UCSD-AML1 (cell line): Measurements from ENCODE around the gene GALNT17.
"Not testable (repeated sequence)": the region's sequence is repeated elsewhere in the genome, so short reads cannot be mapped to it uniquely, and the experiment has no call there.

ENCODE experiments used
- DNase-seq: peaks from one replicate; lab custom pipeline; 2025; ENCODE audit not compliant: unreplicated experiment; lab: John Stamatoyannopoulos, UW

GALNT17 gene

DNA sequence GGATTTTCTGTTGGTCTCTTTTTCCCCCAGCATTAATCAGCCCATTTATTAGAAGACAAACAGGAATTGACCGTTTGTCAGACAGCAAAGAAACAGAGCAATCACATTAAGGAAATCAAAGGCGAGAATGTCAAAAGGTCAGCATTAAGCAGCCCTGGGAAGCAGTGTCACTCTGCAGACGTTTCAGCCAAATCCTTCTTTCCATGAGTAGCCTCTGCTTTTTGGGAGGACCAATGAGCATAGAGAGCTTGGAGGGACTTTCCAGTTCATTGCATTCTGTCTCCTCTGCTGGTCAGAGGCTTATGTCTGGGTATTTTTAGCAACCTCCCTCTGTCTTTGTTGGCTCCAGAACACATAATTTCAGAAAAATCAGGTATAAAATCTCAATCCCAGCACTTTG lies 481.4 kb downstream of the GALNT17 start:
- no peak for DNase-seq

DNA sequence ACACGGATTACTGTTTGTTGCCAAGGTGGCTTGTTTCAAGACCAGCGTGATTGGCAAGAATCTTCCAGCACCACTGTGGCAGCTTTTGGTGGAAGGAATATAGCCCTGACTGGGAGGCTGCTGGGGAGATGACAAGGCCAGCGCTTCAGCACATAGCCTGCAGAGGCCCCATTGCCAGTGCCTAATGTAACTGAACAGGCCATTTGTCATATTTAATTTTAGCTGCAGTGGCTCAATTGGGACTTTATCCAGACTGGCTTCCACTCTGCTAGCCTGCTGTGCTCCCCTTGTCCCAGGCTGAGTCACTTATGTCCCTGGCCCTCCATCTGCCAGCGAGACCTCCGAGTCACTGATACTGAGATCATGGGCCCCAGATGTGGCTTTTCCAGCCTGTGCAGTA lies 483.1 kb downstream of the GALNT17 start:
- DNase-seq, result no peak

DNA sequence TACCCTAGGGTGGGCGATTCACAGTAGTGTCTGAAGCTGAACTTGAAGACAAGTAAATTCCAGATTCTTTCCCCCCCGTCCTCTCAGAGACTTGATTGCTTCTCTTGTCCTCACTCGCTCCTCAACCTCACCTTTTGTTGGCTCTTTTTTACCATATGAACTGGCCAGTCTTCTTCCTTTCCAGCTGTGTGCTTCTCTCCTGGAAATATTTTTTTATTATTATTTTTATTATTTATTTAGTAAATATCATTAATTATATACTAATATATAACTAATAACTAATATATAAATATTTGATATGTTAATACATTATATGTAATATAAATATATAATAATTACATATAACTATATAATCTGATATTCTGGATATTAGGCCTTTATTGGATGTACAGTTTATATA lies 484.3 kb downstream of the GALNT17 start:
- no peak for DNase-seq

DNA sequence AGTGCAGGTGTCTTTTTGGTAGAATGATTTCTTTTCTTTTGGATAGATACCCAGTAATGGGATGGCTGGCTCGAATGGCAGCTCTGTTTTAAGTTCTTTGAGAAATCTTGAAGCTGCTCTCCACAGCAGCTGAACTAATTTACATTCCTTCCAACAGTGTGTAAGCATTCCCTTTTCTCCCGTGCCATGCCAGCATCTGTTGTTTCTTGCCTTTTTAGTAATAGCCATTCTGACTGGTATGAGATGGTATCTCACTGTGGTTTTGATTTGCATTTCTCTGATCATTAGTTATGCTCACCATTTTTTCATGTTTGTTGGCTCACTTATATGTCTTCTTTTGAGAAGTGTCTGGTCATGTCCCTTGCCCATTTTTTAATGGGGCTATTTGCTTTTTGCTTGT lies 486.3 kb downstream of the GALNT17 start:
- DNase-seq, result no peak

DNA sequence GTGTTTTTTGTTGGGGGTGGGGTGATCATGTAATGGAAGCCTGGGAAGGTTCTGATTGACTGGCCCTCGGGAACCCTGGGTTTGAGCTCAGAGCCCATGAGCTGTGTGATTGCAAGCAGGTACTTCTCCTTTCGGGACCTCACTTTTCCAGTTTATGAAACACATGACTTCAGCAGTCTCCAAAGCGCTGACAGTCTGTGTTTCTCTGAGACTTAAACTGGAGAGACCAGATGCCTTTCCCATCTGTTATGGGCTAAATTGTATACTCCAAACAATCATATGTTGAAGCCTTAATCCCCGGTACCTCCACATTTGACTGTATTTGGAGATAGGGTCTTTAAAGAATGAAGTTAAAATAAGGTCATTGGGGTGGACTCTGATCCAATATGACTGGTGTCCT lies 493.6 kb downstream of the GALNT17 start:
- no peak for DNase-seq

DNA sequence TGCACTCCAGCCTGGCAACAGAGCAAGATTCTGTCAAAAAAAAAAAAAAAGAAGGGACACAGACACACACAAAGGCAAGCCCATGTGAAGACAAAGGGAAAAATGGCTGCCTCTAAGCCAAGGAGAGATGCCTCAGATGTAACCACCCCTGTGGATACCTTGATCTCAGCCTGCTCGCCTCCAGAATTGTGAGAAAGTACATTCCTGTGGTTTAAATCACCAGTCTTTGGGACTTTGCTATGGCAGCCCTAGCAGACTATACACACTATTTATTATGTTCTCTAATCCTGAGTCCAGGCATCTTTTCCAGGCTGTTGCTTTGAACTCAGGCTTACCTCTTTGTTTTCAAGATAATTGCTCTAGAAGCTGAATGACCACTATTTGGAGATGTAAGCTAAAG lies 494.3 kb downstream of the GALNT17 start:
- no peak for DNase-seq

DNA sequence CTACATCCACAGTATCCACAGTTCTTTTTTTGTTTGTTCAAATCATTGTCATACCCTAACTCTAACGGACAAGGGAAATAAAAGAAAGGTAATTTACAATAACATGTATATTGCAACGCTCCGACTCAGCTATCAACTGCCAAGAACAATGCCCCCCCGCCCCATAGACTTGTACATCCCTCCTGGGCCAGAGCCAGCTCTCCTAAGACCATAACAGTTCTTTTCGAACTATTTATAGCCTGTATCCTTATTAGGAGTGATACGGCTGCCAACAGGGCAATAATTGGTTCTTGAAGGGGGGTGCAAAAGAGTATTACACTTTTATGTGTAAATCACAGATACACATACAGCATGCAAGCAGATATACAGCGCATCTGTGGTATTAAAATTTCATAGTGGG lies 495.7 kb downstream of the GALNT17 start:
- no peak for DNase-seq

DNA sequence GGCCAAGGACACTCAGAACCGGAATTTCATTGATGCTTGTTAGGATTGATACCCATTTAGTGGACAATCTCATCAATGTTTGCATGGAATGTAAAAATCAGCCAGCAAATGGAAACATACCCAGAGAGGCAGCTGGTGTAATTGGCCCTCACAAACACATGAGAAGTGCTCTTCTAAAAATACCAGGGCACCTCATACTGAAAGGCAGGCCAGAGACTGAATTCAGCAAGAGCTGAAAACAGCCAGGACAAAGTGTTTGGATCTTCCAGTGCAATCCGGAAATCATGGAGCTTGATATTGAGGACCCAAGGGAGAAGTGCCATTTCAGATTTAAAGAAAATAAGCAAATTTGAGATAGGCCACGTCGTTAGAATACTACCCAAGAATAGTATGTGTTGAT lies 498.6 kb downstream of the GALNT17 start:
- DNase-seq, result no peak

DNA sequence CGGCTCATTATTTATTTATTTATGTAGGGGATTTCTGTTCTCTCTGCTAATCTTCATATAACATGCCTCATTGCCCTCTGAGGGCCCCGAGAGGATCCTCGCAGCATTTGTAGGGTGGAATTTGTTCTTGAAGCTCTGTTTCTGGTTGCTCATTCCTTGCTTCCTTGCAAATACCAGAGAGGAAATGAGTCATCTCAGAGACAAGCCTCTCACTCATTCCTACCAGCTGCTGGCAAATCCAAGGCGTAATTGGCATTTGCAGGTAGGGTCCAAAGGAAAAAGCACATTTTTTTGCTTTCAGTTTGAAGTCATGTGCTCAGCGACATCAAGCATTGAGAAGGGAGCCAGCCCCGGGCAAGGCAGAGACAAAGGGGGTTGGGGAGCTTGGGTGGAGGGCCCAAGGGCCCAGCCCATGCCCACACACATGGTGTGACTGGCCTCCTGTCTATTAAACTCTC lies 501.6 kb downstream of the GALNT17 start:
- peak; percentile 11 for DNase-seq

DNA sequence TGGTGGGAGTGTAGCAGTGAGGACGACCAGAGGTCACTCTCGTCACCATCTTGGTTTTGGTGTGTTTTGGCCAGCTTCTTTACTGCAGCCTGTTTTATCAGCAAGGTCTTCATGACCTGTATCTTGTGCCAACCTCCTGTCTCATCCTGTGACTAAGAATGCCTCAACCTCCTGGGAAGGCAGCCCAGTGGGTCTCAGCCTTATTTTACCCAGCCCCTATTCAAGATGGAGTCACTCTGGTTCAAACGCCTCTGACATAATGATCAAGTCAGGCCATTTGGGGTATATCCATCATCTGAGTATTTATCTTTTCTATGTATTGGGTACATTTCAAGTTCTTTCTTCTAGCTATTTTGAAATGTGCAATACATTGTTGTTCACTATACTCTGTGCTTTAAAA lies 503.9 kb downstream of the GALNT17 start:
- DNase-seq, result not testable (repeated sequence)

DNA sequence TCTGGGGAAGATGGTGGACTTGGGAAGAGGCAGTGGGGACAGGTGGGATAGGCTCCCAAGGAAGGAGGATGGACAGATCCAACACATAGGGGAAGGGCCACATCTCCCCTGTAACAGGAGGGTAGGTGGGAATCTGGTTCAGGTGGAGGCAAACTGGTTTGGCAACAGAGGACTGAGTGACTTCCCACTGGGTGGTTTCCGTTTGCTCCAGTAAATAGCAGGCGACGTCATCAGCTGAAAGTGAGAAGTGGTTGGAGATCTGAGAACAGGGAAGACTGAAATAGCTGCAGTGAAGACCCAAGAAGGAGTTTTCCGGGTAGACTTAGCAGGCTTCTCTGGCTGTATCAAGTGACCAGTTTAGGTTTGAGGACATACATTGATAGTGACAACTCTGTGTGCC lies 504.4 kb downstream of the GALNT17 start:
- DNase-seq, result no peak

DNA sequence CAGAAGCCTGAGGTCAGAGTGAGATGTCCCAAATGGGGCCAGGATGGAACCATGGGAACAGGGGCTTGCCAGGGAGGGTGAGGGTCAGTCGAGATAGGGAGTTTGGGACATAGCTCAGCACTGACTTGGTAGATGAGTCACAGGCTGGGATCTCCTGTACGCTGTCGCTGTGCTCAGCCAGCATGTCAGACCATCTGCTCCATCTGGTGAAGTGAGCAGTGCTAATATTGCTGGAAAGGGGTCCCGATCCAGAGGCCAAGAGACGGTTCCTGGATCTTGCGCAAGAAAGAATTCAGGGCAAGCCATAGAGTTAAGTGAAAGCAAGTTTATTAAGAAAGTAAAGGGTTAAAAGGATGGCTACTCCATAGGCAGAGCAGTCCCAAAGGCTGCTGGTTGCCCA lies 505.6 kb downstream of the GALNT17 start:
- DNase-seq, result no peak

DNA sequence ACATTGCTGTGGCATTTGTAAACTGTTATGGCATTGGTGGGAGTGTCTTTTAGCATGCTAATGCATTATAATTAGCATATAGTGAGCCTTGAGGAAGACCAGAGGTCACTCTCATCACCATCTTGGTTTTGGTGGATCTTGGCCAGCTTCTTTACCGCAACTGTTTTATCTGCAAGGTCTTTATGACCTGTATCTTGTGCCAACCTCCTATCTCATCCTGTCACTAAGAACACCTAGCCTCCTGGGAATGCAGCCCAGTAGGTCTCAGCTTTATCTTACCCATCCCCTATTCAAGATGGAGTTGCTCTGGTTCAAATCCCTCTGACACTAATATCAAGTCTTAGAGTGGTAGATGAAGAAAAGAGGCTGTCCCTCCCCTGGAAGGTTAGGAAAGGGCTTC lies 506.2 kb downstream of the GALNT17 start:
- no peak for DNase-seq

DNA sequence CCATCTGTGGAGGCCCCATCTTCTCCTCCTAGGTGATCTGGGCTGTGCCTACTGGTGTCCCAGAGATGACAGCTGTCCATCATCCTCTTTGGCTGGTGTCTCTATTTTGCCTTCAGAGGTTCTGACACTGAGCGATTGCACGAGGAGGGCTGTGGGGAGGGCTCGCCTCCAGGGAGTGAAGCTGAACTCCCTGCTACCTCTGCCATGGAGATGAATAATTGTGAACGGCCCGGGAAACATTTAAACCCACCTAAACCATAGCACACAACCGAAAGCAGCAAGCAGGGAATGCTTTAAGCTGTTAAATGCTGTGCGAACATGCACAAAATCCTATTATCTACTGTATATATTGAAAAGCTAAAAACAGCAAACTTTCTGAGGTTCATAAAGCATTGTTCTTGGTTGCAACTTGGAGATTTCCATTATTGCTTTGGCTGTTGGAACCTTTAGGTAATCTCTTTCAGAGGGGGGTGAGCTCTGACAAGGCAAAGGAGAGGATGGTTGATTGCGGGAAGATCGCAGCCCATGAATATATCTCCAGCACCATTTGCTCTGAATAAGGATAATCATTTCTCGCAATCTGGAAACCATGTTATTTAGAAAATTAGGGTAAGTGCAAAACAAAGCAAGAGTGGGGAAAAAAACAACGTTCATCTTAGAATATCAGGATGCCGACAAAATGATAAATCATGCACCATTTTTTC lies 507.6 kb downstream of the GALNT17 start:
- DNase-seq, result no peak

DNA sequence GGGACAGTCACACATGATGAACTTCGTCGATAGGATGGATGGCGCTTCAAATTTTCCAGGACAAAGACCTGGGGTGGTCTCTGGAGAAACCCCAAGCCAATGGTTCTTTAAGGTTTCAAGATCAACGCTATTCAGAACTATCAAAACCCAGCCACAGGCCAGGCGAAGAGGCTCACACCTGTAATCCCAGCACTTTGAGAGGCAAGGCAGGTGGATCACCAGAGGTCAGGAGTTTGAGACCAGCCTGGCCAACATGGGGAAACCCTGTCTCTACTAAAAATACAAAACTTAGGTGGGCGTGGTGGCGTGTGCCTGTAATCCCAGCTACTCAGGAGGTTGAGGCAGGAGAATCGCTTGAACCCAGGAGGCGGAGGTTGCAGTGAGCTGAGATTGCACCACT lies 511.1 kb downstream of the GALNT17 start:
- DNase-seq, result not testable (repeated sequence)

DNA sequence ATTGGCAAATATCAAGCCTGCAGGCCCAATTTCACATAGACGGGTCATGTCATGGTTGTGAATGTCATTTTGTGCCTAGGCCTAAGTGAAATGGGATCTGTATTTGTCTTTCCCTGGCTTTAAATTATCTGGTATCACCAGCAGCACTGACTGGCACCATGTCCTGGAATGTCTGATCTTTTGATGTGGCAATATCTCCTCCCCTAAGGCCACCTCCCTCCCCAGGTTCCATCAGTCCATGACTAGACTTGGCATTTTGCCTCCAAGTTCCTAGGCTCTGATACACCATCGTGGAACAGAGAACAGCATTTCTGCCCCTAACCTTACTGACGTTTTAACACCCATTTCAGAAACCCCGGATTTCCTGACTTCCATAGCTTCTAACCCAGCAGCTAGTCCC lies 513.9 kb downstream of the GALNT17 start:
- DNase-seq, result no peak

DNA sequence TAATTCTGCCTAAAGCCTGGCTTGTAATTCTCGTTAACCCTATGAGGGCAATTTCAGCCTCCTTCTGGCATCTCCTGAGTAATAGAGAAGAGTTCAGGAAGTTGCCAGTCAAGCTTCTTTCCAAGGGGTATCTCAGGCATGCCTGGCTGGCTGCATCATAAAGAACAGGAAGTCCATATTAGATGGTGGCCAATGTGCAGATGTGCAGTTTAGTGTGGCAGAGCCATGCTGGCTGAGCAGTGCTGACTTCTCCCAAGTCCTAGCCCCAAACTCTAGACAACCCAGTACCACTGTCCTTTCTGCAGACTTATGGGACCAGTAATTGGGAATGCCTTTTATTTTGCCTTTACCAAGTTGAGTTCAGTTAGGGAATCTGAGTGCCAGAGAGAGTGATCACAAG lies 517.9 kb downstream of the GALNT17 start:
- DNase-seq, result no peak

DNA sequence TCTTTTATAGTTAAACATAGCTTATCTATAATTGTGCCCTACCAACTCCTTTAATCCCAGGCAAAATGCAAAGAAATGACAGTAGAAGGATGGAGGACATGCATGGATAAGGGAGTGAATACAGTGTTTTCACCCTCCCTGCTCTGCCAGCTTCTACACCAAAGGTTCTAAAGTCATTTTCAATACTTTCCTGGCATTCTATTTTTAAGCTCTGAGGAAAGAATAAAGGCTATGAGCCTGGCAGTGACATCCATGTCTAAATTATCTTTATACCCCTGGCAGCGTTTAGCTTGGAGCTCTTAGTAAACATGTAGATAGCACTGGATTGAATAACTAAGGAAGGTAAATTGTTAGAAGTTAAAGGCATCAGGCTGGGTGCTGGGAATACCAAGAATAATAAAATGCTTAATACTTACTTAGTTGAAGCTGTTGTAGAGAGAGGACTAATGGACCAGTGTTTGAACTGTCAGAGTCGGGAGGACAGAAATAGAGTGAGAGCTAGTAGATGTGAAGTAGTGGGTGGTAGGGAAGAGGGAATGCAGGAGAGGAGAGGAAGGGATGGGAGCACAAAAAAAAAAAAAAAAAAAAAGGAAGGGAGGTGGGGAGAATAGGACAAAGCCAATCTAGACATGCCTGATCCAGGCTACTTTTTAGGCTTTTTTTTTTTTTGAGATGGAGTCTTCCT lies 518.9 kb downstream of the GALNT17 start:
- DNase-seq, result no peak

DNA sequence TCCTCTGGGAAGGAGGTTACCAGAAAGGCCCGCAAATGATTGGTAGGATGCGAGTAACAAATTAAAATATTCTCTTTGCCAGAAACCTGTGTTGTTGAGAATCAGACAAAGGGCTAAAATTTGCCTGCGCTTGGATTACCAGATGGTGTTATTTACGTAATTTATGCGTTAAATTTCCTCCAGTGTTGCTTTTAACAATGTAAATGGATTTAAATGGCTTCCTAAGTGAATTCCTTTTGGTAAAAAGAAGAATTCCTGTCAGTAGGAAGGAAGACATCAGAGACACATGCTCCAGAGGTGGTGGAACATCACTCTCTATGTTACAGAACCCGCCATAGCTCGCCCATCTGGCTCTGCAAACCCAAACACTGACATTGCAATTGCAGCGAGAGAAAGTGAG lies 520.6 kb downstream of the GALNT17 start:
- DNase-seq, result no peak

DNA sequence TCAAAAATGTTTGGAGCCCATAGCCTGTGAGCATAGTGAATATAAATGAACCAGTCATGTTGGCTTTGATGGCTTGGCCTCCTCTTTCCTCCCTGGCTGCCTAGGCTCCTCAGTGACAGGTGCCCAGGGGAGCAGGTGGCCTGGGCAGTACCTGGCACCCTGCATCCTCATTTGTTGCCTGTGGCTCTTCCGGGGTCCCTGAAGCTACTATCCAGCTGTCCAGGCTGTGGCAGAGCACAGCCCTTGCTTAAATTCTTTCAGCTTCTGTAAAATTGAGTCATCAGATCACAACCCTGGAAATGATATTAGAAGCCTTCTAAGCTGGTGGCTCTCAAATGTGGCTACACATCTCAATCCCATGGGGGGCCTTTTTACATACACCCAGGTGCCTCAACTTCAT lies 525.4 kb downstream of the GALNT17 start:
- DNase-seq, result no peak

DNA sequence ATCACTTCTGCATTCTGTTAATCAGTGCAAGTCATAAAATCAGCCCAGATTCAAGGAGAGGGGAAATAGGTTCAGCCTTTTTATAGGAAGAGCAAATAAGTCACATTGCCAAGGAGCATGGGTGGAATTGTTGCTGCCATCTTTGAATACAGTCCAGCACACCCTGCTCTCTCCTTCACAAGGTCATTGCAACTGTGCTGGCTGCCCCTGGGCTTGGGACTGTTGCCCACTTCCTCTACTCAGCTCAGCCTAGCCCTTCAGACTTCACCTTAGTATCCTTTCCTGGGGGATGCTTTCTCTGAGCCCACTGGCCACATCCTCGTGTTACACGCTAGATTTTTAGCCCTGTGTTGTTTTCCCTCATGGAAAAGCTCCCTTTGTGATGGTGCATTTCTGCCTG lies 527.7 kb downstream of the GALNT17 start:
- no peak for DNase-seq

DNA sequence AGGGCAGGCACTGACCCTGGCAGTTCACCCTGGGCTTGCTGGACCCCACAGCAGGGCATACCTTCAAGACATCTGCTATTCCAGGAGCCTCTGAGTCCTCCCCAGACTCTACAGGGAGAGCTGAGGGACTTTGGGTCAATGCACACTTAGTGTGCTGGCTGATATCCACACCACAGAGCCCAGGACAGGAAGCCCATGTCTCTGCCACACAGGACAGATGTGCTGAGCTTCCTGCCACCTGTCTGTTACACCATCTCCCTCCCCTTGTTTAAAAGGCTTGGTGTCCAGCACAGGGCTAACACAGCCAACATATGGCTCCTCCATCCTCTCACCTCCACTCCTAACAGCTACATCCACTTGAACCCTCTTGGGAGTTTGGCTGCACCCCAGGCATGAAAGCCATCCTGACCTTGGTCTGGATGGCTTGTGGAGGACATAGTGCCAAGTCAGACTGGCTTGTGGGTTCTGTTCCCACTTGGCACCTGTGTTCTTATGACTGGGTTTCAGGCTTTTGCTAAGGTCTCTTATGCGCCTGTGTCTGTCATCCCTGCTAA lies 529.8 kb downstream of the GALNT17 start:
- no peak for DNase-seq

DNA sequence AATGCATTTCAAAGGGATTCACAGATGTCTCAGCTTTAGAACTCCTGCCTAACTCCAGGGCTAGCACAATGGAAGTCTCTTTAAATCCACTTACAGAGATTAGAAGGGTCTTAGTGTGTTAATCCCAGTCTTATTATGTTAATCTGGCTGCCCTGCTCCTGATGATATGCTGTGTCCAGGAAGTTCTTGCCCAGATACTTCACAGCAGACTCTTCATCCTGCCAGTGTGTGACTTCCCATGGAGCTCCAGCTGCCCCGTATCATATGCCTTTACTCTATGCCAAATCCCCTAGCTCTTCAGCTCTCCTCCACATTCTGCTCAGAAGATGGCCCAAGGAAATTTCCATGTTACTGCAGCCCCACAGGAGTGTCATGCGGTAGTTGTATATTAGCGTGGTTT lies 533.8 kb downstream of the GALNT17 start:
- no peak for DNase-seq
